ENCODE data around the gene NTN5. TPM values are rescaled to one million over a fixed set of nuclear protein-coding genes. Genes with fewer than 3 reads are reported as not detected.

The NTN5 gene
- total and polyA plus RNA-seq, 10 of the 15 experiments (the other 5 are each of a cell fraction or from before 2014, with no cell fraction given) = 0.07 to 0.22 TPM; not detected in 8

GRCh38 chr19:48614436-48615230 is 58.2 kb downstream of the NTN5 start, which contains the start of gene FAM83E (continued):
- TF ChIP-seq IKZF2 (IDR thresholded peaks at IDR 0.05) (no peak), ZNF622 (IDR thresholded peaks at IDR 0.05) (no peak), ZNF384 (IDR thresholded peaks at IDR 0.05; ENCODE audit: borderline replicate concordance, low read depth, low read length) (no peak), SPI1 (IDR thresholded peaks at IDR 0.05; ENCODE audit: borderline replicate concordance, insufficient read depth, low read depth, low read length) (no peak), RBBP5 (conservative IDR thresholded peaks at IDR 0.05) (no peak), KAT2A (conservative IDR thresholded peaks at IDR 0.05; ENCODE audit: control insufficient read depth, low read depth, low read length) (no peak), ZNF24 (IDR thresholded peaks at IDR 0.05) (no peak), RELB (IDR thresholded peaks at IDR 0.05; ENCODE audit: low read depth) (no peak), CHD4 (IDR thresholded peaks at IDR 0.05) (no peak), PML (IDR thresholded peaks at IDR 0.05; ENCODE audit: low read length) (peak; percentile 64), ESRRA (IDR thresholded peaks at IDR 0.05; ENCODE audit: low read length) (no peak), SMAD1 (IDR thresholded peaks at IDR 0.05; ENCODE audit: low read depth, partially characterized antibody) (no peak), NFXL1 (IDR thresholded peaks at IDR 0.05; ENCODE audit: borderline replicate concordance) (no peak), REST (IDR thresholded peaks at IDR 0.05; ENCODE audit: low read depth, low read length) (no peak), RAD21 (IDR thresholded peaks at IDR 0.05; ENCODE audit: insufficient read depth, low read depth, low read length) (no peak), STAT3 (IDR thresholded peaks at IDR 0.05; ENCODE audit: low read depth, low read length) (no peak)

All from GM12878 (cell line).